Tibial artery (tissue), 4 donors: ENCODE results near the gene MPRIP.

Source experiments
- DNase-seq, 2 donors: peaks; one replicate each; pipeline ENCODE4 v3.0.0-alpha.2; 2019
- H3K27ac ChIP-seq, 2 donors: fragments of 200-600 bp; sonication (generic) in 1 of 2; 1 replicate in 1 of 2; 2 replicates in 1 of 2; pipeline ENCODE4 v1.5.1; 2018 to 2019; ENCODE audit warnings: mild to moderate bottlenecking in 1 of 2
- H3K27me3 ChIP-seq, 2 donors: fragments of 200-600 bp; sonication (generic) in 1 of 2; one replicate each; pipeline versions ENCODE4 v1.5.1 to v1.6.0; 2016 to 2019
- H3K36me3 ChIP-seq, 3 donors: fragments of 200-600 bp; sonication (generic) in 2 of 3; one replicate each; pipeline ENCODE4 v1.5.1; 2016 to 2019; ENCODE audit warnings: mild to moderate bottlenecking in 2 of 3
- H3K4me1 ChIP-seq, 4 donors: fragments of 200-600 bp; sonication (generic) in 2 of 4; 1 replicate in 3 of 4; 2 replicates in 1 of 4; pipeline ENCODE4 v1.5.1; 2016 to 2019
- H3K4me3 ChIP-seq, 2 donors: fragments of 200-600 bp; sonication (generic) in 1 of 2; 1 replicate in 1 of 2; 2 replicates in 1 of 2; pipeline ENCODE4 v1.5.1; 2018 to 2019; ENCODE audit warnings: mild to moderate bottlenecking in 2 of 2
- H3K9me3 ChIP-seq, 3 donors: fragments of 200-600 bp; sonication (generic) in 1 of 3; one replicate each; pipeline ENCODE4 v1.5.1; 2016 to 2019
- CTCF ChIP-seq, 2 experiments: fragments of 200-600 bp in 1 of 2; fragments of 450-650 bp in 1 of 2; IDR thresholded peaks; one replicate each; pipeline ENCODE4 v1.5.1; 2017 to 2019; ENCODE audit warnings: antibody characterized with exemption in 2 of 2, mild to moderate bottlenecking in 1 of 2, moderate library complexity in 1 of 2
- intact Hi-C: fragments of 100-400 bp; cut with DNase I; formaldehyde crosslinking; loops from one replicate; pipeline ENCODE4 v1.15.0; 2023; ENCODE audit warnings: low total_unique reads

MPRIP gene

GRCh38 chr17:17086585-17086984, 44.3 kb downstream of the MPRIP start:
- H3K27ac ChIP-seq, result peak overlapping the region in 1 of 2 donors; percentile 46
- peaks cover 0 to 93% (median 58%) of the 10 kb centered on the region in 4 donors for H3K4me1 ChIP-seq
- H3K36me3 ChIP-seq, result peaks cover 0 to 31% (median 5%) of the 10 kb centered on the region in 3 donors

GRCh38 chr17:17087424-17088015, 45.3 kb downstream of the MPRIP start:
- no peak for DNase-seq
- Histone ChIP-seq H3K36me3 (peaks cover 0 to 31% (median 5%) of the 10 kb centered on the region in 3 donors), H3K9me3 (no peaks in the 10 kb centered on the region), H3K4me1 (peaks cover 0 to 93% (median 56%) of the 10 kb centered on the region in 4 donors), H3K4me3 (no peak overlapping the region), H3K27me3 (no peaks in the 10 kb centered on the region), H3K27ac (peak overlapping the region; percentile 8 to 46)
- intact Hi-C loops, result no loop called here
- no peak for TF ChIP-seq CTCF (IDR thresholded peaks at IDR 0.05)

More at GRCh38 chr17:17086585-17086984, 44.3 kb downstream of the MPRIP start:
- no peaks in the 10 kb centered on the region for H3K9me3 ChIP-seq
- H3K4me3 ChIP-seq, result no peak overlapping the region
- no peak for TF ChIP-seq CTCF (IDR thresholded peaks at IDR 0.05)
- no peaks in the 10 kb centered on the region for H3K27me3 ChIP-seq
- intact Hi-C loops, result no loop called here
- DNase-seq, result no peak

- TF ChIP-seq CTCF (IDR thresholded peaks at IDR 0.05), result no peak
- H3K36me3 ChIP-seq, result peaks cover 0 to 26% (median 5%) of the 10 kb centered on the region in 3 donors
- intact Hi-C loops, result no loop called here
- DNase-seq, result peak in 1 of 2 donors; percentile 13
- H3K27me3 ChIP-seq, result no peaks in the 10 kb centered on the region
- peaks cover 0 to 93% (median 59%) of the 10 kb centered on the region in 4 donors for H3K4me1 ChIP-seq
- no peaks in the 10 kb centered on the region for H3K9me3 ChIP-seq
- H3K4me3 ChIP-seq, result no peak overlapping the region
- peak overlapping the region; percentile 8 to 46 for H3K27ac ChIP-seq
These were observed 45.8 kb downstream of the MPRIP start for GRCh38 chr17:17088086-17088485.

GRCh38 chr17:17088541-17089525, 46.6 kb downstream of the MPRIP start:
- TF ChIP-seq CTCF (IDR thresholded peaks at IDR 0.05), result no peak
- H3K27ac ChIP-seq, result peak overlapping the region; percentile 8 to 84
- no peak overlapping the region for H3K4me3 ChIP-seq
- no peaks in the 10 kb centered on the region for H3K9me3 ChIP-seq
- peaks cover 0 to 98% (median 61%) of the 10 kb centered on the region in 4 donors for H3K4me1 ChIP-seq
- peak in 1 of 2 donors; percentile 50 for DNase-seq
- no peaks in the 10 kb centered on the region for H3K27me3 ChIP-seq
- intact Hi-C loops, result no loop called here
- H3K36me3 ChIP-seq, result peaks cover 0 to 18% (median 5%) of the 10 kb centered on the region in 3 donors

- peak in 1 of 2 donors; percentile 48 for DNase-seq
- H3K9me3 ChIP-seq, result no peaks in the 10 kb centered on the region
- intact Hi-C loops, result no loop called here
These were observed 47.8 kb downstream of the MPRIP start for GRCh38 chr17:17089796-17090641.

More at GRCh38 chr17:17089796-17090641, 47.8 kb downstream of the MPRIP start:
- H3K4me1 ChIP-seq, result peaks cover 0 to 98% (median 63%) of the 10 kb centered on the region in 4 donors
- TF ChIP-seq CTCF (IDR thresholded peaks at IDR 0.05), result no peak
- H3K4me3 ChIP-seq, result no peak overlapping the region
- no peaks in the 10 kb centered on the region for H3K27me3 ChIP-seq
- peaks cover 0 to 11% (median 5%) of the 10 kb centered on the region in 3 donors for H3K36me3 ChIP-seq
- peak overlapping the region in 1 of 2 donors; percentile 84 for H3K27ac ChIP-seq
